ENCODE measurements around the gene CTSE.

GRCh38 chr1:205972491-205973168 lies 51.1 kb downstream of the CTSE start:
- TF ChIP-seq EP300 (IDR thresholded peaks at IDR 0.05) = no peak
- TF ChIP-seq CTCF (IDR thresholded peaks at IDR 0.05) = no peak

Measured in stomach (tissue), 4 donors.